ENCODE measurements around the gene TREML4. TPM values are rescaled to one million over a fixed set of nuclear protein-coding genes. Genes with fewer than 3 reads are reported as not detected.
"Not testable (repeated sequence)": the region's sequence is repeated elsewhere in the genome, so short reads cannot be mapped to it uniquely, and the experiment has no call there.

The TREML4 gene, protein sequence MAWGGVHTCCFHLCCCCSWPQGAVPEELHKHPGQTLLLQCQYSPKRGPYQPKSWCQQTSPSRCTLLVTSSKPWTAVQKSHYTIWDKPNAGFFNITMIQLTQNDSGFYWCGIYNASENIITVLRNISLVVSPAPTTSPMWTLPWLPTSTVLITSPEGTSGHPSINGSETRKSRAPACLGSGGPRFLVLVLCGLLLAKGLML
- total RNA-seq: not detected

DNA sequence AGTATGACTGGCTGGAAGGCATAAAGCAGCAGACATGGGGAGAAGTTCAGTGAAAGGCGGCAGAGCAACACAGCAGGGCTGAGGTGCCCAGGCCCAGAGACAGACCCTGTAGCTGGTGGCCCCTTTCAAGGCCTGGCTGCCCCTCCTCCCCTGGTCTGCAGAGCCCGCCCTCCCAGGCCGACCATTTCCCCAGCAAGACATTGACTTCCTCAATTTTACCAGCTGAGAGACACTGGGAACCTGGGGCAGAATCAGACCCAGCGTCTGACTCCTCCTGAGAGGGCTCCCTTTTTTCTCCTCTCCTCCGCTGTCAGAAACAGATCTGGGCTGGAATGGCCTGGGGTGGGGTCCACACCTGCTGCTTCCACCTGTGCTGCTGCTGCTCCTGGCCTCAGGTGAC, at the start of gene TREML4:
Gene TREML4 (plus strand): TSS at position 254 of the 400 bp plus-strand sequence. CDS start 79 bp downstream, at position 333.
- Histone ChIP-seq H3K4me1 (ENCODE audit: control insufficient read depth in 3 of 3, insufficient read depth in 3 of 3, low read length in 3 of 3) (no peaks in the 10 kb centered on the region), H3K36me3 (ENCODE audit: control insufficient read depth in 3 of 3, insufficient read depth in 3 of 3, low read length in 3 of 3) (no peaks in the 10 kb centered on the region), H3K9ac (ENCODE audit: low read depth in 1 of 3, low read length in 3 of 3) (no peak within 1 kb of the TSS), H3K9me3 (ENCODE audit: control insufficient read depth in 3 of 3, low read length in 3 of 3) (no peaks in the 10 kb centered on the region), H3K27me3 (ENCODE audit: control insufficient read depth in 3 of 3, insufficient read depth in 3 of 3, low read length in 3 of 3) (peaks cover 11 to 41% (median 36%) of the 10 kb centered on the region in 3 donors), H3K27ac (ENCODE audit: low read depth, low read length) (no peak within 1 kb of the TSS), H3K4me3 (ENCODE audit: low read length in 3 of 3) (no peak within 1 kb of the TSS)

DNA sequence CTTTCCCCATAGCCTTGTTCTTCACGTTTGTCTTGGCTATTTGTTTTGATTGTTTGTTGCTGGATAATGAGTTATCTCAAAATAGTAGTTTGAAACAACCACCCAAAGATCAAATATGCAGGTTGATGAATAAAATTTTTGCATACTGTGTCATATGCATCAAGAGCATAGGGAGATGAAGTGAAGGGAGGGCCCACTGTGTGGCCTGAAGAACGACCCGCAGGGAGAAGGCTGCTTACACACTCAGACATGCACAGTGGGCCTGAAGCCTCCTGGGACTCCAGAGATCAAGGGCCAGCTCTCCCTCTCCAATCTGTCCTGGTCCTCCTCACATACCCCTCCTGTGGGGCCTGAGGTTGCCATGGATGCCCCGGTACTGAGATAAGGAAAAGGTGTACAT, 49.0 kb upstream of the TREML4 start:
- peaks cover 0 to 10% (median 5%) of the 10 kb centered on the region in 3 donors for H3K27me3 ChIP-seq (ENCODE audit: control insufficient read depth in 3 of 3, insufficient read depth in 3 of 3, low read length in 3 of 3)
- no peak overlapping the region for H3K27ac ChIP-seq (ENCODE audit: low read depth, low read length)
- H3K9ac ChIP-seq (ENCODE audit: low read depth in 1 of 3, low read length in 3 of 3): no peak overlapping the region
- H3K4me3 ChIP-seq (ENCODE audit: low read length in 3 of 3): no peak overlapping the region
- peaks cover 0 to 3% (median 0%) of the 10 kb centered on the region in 3 donors for H3K4me1 ChIP-seq (ENCODE audit: control insufficient read depth in 3 of 3, insufficient read depth in 3 of 3, low read length in 3 of 3)
- no peaks in the 10 kb centered on the region for H3K9me3 ChIP-seq (ENCODE audit: control insufficient read depth in 3 of 3, low read length in 3 of 3)
- H3K36me3 ChIP-seq (ENCODE audit: control insufficient read depth in 3 of 3, insufficient read depth in 3 of 3, low read length in 3 of 3): no peaks in the 10 kb centered on the region

DNA sequence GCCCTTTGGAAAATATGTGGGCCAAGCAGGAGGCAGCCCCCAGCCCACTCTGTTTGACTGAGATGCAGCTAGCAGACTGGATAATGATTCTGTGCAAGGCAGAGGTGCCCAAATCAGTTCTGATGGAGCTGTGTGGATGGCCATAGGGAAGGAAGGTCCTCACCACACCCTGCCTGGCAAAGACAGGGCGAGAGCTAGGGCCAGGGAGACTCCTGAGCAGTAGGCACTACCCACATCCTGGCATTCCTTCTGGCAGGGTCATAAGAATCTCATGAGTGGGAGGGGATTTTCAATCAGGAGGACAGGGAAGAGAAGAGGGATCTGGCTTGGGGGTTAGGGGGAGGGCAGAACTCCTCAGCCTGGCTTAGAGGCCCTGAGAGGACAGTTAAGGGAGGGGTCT, 46.6 kb upstream of the TREML4 start:
- H3K36me3 ChIP-seq (ENCODE audit: control insufficient read depth in 3 of 3, insufficient read depth in 3 of 3, low read length in 3 of 3): no peaks in the 10 kb centered on the region
- peaks cover 0 to 10% (median 5%) of the 10 kb centered on the region in 3 donors for H3K27me3 ChIP-seq (ENCODE audit: control insufficient read depth in 3 of 3, insufficient read depth in 3 of 3, low read length in 3 of 3)
- no peak overlapping the region for H3K27ac ChIP-seq (ENCODE audit: low read depth, low read length)
- no peak overlapping the region for H3K9ac ChIP-seq (ENCODE audit: low read depth in 1 of 3, low read length in 3 of 3)
- H3K4me1 ChIP-seq (ENCODE audit: control insufficient read depth in 3 of 3, insufficient read depth in 3 of 3, low read length in 3 of 3): peaks cover 0 to 3% (median 0%) of the 10 kb centered on the region in 3 donors
- no peaks in the 10 kb centered on the region for H3K9me3 ChIP-seq (ENCODE audit: control insufficient read depth in 3 of 3, low read length in 3 of 3)
- H3K4me3 ChIP-seq (ENCODE audit: low read length in 3 of 3): no peak overlapping the region

DNA sequence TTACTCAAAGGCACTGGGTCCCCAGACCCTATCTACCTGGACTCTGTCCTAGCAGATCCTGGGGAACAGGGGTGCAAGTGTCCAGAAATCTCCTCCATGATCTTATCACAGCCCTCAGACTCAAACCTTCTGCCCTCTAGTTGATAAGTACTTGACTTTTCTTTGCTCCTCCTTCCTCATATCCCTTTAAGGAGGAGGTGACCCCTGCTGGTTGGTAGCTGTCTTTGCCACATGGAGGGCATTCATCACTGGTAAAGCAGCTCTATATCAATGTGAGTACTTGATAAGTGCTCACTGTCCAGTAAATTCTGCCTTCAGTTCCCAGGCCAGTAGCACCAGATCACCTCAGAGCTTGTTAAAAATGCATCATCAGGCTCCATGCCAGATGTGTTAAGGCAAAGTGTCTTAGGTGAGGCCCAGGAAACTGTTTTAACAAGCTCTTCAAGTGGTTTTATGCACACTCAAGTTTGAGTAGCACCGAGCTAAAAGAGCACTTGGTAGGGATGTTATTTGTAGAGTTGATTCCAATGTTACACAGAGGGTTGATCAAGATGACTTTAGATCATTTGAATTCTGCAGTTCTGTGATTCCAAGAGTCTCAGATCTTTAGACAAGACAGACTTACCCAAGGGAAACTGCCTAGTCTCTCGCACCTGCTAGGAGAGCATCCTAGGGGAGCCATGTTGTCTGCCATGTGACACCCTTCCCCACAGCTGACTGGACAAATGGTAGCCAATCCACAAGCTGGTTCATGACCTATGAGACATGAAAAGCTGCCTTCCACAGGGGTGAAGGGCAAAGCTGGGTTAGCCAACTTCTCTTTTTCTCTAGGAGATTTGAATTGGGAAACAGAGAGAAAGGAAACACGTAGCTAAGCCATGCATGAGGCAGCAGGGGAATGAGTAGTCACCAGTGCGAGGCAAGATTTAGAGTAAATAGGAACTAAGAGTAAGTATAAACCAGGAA, 45.8 kb upstream of the TREML4 start:
- Histone ChIP-seq H3K27me3 (ENCODE audit: control insufficient read depth in 3 of 3, insufficient read depth in 3 of 3, low read length in 3 of 3) (peaks cover 0 to 10% (median 5%) of the 10 kb centered on the region in 3 donors), H3K9ac (ENCODE audit: low read depth in 1 of 3, low read length in 3 of 3) (no peak overlapping the region), H3K27ac (ENCODE audit: low read depth, low read length) (no peak overlapping the region), H3K4me3 (ENCODE audit: low read length in 3 of 3) (no peak overlapping the region), H3K36me3 (ENCODE audit: control insufficient read depth in 3 of 3, insufficient read depth in 3 of 3, low read length in 3 of 3) (no peaks in the 10 kb centered on the region), H3K4me1 (ENCODE audit: control insufficient read depth in 3 of 3, insufficient read depth in 3 of 3, low read length in 3 of 3) (peaks cover 0 to 3% (median 0%) of the 10 kb centered on the region in 3 donors), H3K9me3 (ENCODE audit: control insufficient read depth in 3 of 3, low read length in 3 of 3) (no peaks in the 10 kb centered on the region)

DNA sequence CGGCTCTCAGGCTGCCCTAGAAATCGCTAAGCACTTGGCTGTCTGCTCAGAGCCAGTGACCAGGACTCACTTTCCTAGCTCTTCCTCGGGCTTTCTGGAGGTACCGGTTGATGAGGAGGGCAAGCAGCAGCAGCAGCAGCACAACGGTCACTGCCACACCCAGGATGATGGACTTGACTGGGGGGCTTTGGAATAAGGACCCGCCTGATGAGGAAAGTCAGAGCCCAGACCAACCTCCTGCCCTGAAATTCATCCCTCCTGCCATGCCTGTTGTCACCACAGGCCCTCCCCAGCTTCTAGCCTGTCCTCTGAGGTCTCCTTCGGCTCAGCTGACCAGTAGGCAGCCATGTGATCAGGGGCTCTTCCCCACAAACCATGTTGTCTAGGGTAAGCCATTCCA, 43.4 kb upstream of the TREML4 start:
- Histone ChIP-seq H3K4me3 (ENCODE audit: low read length in 3 of 3) (no peak overlapping the region), H3K27ac (ENCODE audit: low read depth, low read length) (no peak overlapping the region), H3K9ac (ENCODE audit: low read depth in 1 of 3, low read length in 3 of 3) (no peak overlapping the region), H3K27me3 (ENCODE audit: control insufficient read depth in 3 of 3, insufficient read depth in 3 of 3, low read length in 3 of 3) (peaks cover 0 to 13% (median 0%) of the 10 kb centered on the region in 3 donors), H3K9me3 (ENCODE audit: control insufficient read depth in 3 of 3, low read length in 3 of 3) (peaks cover 0 to 2% (median 0%) of the 10 kb centered on the region in 3 donors), H3K4me1 (ENCODE audit: control insufficient read depth in 3 of 3, insufficient read depth in 3 of 3, low read length in 3 of 3) (peaks cover 0 to 3% (median 0%) of the 10 kb centered on the region in 3 donors), H3K36me3 (ENCODE audit: control insufficient read depth in 3 of 3, insufficient read depth in 3 of 3, low read length in 3 of 3) (no peaks in the 10 kb centered on the region)

DNA sequence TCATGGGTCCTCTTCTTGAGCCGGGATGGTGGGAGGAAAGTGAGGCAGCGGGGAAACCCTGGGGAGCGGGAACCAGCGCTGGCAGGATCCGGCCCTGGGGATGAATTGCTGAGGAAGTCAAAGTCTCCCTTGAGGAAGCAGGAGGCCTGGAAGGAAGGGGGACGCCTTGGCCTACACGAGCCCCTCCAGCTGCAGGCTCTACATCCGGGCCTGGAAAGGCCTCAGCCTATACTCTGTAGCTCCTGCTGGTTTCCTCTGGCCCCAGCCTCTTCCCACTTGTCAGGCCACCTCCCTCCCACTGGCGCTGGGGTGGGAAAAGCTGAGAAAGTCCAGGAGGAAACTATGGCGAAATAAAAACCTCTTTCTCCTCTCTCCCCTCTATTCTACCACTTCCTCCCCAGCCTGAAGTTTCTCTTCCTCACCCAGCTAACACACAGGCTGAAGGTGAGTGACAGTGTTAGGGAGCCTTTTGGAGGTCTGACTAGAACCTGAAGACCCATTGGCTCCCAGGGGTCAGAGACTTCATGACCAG, 42.1 kb upstream of the TREML4 start:
- Histone ChIP-seq H3K27ac (ENCODE audit: low read depth, low read length) (no peak overlapping the region), H3K9ac (ENCODE audit: low read depth in 1 of 3, low read length in 3 of 3) (no peak overlapping the region)

DNA sequence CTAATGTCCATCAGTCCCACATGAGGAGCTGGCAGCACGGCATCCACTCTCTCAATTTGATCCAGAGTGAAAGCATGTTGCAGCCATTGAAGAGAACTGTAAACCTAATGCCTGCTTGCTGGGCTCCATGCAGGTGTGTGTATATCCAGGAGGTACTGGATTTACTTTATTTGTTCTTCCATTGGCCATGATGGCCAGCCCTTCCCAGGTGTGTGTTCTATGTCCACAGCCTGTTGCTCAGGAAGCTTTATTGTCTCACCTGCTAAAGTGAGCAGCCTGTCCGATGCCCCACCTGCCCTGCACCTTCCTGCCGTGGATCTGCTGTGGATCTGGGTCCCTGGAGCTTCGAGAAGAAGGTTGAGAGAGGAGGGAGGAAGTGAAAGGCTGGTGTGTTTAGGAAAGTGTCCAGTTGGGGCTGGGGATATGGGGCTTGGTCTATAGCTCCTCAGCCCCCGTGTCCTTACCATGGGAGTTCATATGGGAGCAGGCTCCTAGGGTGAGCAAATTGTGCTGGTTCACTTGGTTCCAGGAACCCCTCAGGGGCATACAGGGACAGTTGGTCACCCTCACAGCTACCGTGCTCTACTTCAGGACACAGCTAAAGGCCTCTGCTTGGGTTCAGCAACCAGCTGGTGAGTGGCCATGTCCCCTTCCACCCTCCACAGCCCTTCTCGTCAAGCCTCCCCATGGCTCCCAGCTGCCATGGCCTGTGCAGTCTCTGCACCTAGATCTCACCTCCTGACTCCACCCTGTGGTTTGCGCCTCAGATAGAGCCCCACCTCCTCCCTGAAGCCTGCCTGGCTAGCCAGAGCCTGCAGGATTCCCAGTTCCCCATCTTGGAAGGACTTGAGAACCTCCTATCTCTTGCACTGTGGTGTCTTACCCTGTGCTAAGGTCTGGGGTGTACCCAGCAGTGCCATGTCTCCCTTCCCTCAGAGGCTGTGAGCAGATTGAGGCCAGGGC, 39.9 kb upstream of the TREML4 start:
- Histone ChIP-seq H3K36me3 (ENCODE audit: control insufficient read depth in 3 of 3, insufficient read depth in 3 of 3, low read length in 3 of 3) (no peaks in the 10 kb centered on the region), H3K4me3 (ENCODE audit: low read length in 3 of 3) (no peak overlapping the region), H3K9ac (ENCODE audit: low read depth in 1 of 3, low read length in 3 of 3) (no peak overlapping the region), H3K27me3 (ENCODE audit: control insufficient read depth in 3 of 3, insufficient read depth in 3 of 3, low read length in 3 of 3) (peaks cover 14 to 23% (median 14%) of the 10 kb centered on the region in 3 donors), H3K27ac (ENCODE audit: low read depth, low read length) (no peak overlapping the region), H3K4me1 (ENCODE audit: control insufficient read depth in 3 of 3, insufficient read depth in 3 of 3, low read length in 3 of 3) (no peaks in the 10 kb centered on the region), H3K9me3 (ENCODE audit: control insufficient read depth in 3 of 3, low read length in 3 of 3) (peaks cover 0 to 3% (median 2%) of the 10 kb centered on the region in 3 donors)

More for the DNA sequence above, 42.1 kb upstream of the TREML4 start:
- Histone ChIP-seq H3K4me1 (ENCODE audit: control insufficient read depth in 3 of 3, insufficient read depth in 3 of 3, low read length in 3 of 3) (peaks cover 0 to 3% (median 0%) of the 10 kb centered on the region in 3 donors), H3K27me3 (ENCODE audit: control insufficient read depth in 3 of 3, insufficient read depth in 3 of 3, low read length in 3 of 3) (peaks cover 0 to 12% (median 4%) of the 10 kb centered on the region in 3 donors), H3K36me3 (ENCODE audit: control insufficient read depth in 3 of 3, insufficient read depth in 3 of 3, low read length in 3 of 3) (no peaks in the 10 kb centered on the region), H3K9me3 (ENCODE audit: control insufficient read depth in 3 of 3, low read length in 3 of 3) (peaks cover 0 to 3% (median 2%) of the 10 kb centered on the region in 3 donors), H3K4me3 (ENCODE audit: low read length in 3 of 3) (no peak overlapping the region)

DNA sequence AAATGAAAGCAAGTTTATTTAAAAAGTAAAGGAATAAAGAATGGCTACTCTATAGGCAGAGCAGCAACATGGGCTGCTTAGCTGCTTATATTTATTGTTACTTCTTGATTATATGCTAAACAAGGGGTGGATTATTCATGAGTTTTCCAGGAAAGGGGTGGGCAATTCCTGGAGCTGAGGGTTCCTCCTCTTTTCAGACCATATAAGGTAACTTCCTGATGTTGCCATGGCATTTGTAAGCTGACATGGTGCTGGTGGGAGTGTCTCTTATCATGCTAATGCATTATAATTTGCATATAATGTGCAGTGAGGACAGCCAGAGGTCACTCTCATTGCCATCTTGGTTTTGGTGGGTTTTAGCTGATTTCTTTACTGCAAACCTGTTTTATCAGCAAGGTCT, 39.1 kb upstream of the TREML4 start:
- not testable (repeated sequence) for H3K4me3 ChIP-seq (ENCODE audit: low read length in 3 of 3); H3K27ac ChIP-seq (ENCODE audit: low read depth, low read length); H3K4me1 ChIP-seq (ENCODE audit: control insufficient read depth in 3 of 3, insufficient read depth in 3 of 3, low read length in 3 of 3); H3K9me3 ChIP-seq (ENCODE audit: control insufficient read depth in 3 of 3, low read length in 3 of 3); H3K36me3 ChIP-seq (ENCODE audit: control insufficient read depth in 3 of 3, insufficient read depth in 3 of 3, low read length in 3 of 3); H3K9ac ChIP-seq (ENCODE audit: low read depth in 1 of 3, low read length in 3 of 3)
- peaks cover 16 to 28% (median 18%) of the 10 kb centered on the region in 3 donors for H3K27me3 ChIP-seq (ENCODE audit: control insufficient read depth in 3 of 3, insufficient read depth in 3 of 3, low read length in 3 of 3)

DNA sequence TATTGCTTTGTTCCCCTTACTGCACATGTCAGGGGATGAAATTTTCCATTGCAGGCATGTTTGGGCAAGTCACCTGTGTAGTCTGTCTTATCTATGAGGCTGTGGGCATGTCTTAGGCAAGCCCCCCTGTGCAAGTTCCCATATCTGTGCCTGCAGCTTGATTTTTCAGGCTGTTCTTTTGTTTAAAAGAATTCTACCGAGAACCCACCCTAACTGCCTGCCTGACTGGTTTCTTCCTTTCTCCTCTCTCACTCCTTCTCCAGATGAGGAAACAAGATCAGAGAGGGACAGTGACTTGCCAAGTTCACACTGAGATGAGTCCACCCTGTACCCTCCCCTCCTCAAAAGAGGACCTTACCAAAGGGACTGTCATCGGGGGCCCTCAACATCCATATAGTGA, 38.2 kb upstream of the TREML4 start:
- Histone ChIP-seq H3K9me3 (ENCODE audit: control insufficient read depth in 3 of 3, low read length in 3 of 3) (peaks cover 0 to 3% (median 2%) of the 10 kb centered on the region in 3 donors), H3K4me3 (ENCODE audit: low read length in 3 of 3) (no peak overlapping the region), H3K27me3 (ENCODE audit: control insufficient read depth in 3 of 3, insufficient read depth in 3 of 3, low read length in 3 of 3) (peaks cover 16 to 36% (median 27%) of the 10 kb centered on the region in 3 donors), H3K9ac (ENCODE audit: low read depth in 1 of 3, low read length in 3 of 3) (no peak overlapping the region), H3K27ac (ENCODE audit: low read depth, low read length) (no peak overlapping the region), H3K4me1 (ENCODE audit: control insufficient read depth in 3 of 3, insufficient read depth in 3 of 3, low read length in 3 of 3) (no peaks in the 10 kb centered on the region), H3K36me3 (ENCODE audit: control insufficient read depth in 3 of 3, insufficient read depth in 3 of 3, low read length in 3 of 3) (no peaks in the 10 kb centered on the region)

All from skeletal muscle tissue (tissue), 4 donors.